ENCODE measurements around the gene CORIN.

DNA sequence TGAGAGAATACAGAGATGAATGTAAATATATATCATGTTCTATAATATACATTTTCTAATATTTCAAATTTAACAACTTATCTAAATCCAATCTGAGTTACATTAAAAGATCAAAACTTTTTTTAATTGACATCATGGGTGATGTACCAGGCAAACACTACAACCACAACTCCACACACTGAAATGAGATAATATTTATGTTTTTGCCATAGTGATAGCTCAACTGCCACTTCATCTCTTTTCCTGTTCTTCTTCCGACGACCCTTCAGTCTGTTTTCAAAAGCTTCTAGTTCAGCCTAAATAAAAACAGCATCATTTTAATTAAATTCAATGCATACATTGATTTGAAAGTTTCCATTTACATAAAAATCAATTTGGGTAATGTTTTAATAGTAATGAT is 10.2 kb upstream of the CORIN start:
- TF ChIP-seq, protein P1, sequence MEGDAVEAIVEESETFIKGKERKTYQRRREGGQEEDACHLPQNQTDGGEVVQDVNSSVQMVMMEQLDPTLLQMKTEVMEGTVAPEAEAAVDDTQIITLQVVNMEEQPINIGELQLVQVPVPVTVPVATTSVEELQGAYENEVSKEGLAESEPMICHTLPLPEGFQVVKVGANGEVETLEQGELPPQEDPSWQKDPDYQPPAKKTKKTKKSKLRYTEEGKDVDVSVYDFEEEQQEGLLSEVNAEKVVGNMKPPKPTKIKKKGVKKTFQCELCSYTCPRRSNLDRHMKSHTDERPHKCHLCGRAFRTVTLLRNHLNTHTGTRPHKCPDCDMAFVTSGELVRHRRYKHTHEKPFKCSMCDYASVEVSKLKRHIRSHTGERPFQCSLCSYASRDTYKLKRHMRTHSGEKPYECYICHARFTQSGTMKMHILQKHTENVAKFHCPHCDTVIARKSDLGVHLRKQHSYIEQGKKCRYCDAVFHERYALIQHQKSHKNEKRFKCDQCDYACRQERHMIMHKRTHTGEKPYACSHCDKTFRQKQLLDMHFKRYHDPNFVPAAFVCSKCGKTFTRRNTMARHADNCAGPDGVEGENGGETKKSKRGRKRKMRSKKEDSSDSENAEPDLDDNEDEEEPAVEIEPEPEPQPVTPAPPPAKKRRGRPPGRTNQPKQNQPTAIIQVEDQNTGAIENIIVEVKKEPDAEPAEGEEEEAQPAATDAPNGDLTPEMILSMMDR (IDR thresholded peaks at IDR 0.05; ENCODE audit: borderline replicate concordance, extremely low read depth, low read length, poor library complexity, severe bottlenecking): no peak
- no peak for TF ChIP-seq EZH2 (IDR thresholded peaks at IDR 0.05; ENCODE audit: borderline replicate concordance, low read depth, low read length, severe bottlenecking)

Data from DND-41 (cell line).